HG03457 (cell line): ENCODE data around the gene TLR2.

Source experiments
- ATAC-seq: cut with Tn5 transposase; IDR thresholded peaks from one replicate; pipeline ENCODE4 v1.9.1; 2021; ENCODE audit warnings: moderate number of reproducible peaks; ENCODE audit not compliant: unreplicated experiment

TLR2 gene

GRCh38 chr4:153684182-153684970, at the start of gene TLR2:
Gene TLR2 (plus strand): TSS chr4:153684280. CDS start chr4:153702908, 18,628 bp downstream.
- peak; percentile 96 for ATAC-seq

- no peak for ATAC-seq
These were observed 49.2 kb upstream of the TLR2 start for GRCh38 chr4:153634738-153635353.

- no peak for ATAC-seq
These were observed 48.2 kb upstream of the TLR2 start for GRCh38 chr4:153635846-153636245.

GRCh38 chr4:153637201-153637600, 46.9 kb upstream of the TLR2 start:
- ATAC-seq, result no peak

- ATAC-seq, result no peak
These were observed 46.1 kb upstream of the TLR2 start for GRCh38 chr4:153638011-153638410.

- no peak for ATAC-seq
These were observed 45.1 kb upstream of the TLR2 start for GRCh38 chr4:153638999-153639398.

- no peak for ATAC-seq
These were observed 44.0 kb upstream of the TLR2 start for GRCh38 chr4:153639833-153640802.

- no peak for ATAC-seq
These were observed 42.5 kb upstream of the TLR2 start for GRCh38 chr4:153641532-153641931.

- ATAC-seq, result peak; percentile 81
These were observed 40.4 kb upstream of the TLR2 start for GRCh38 chr4:153643406-153644383.

- ATAC-seq, result no peak
These were observed 38.9 kb upstream of the TLR2 start for GRCh38 chr4:153645183-153645582.

GRCh38 chr4:153646261-153646660, 37.8 kb upstream of the TLR2 start:
- ATAC-seq, result no peak

- ATAC-seq, result no peak
These were observed 37.1 kb upstream of the TLR2 start for GRCh38 chr4:153646978-153647377.

GRCh38 chr4:153647975-153648374, 36.1 kb upstream of the TLR2 start:
- ATAC-seq, result no peak

- no peak for ATAC-seq
These were observed 34.5 kb upstream of the TLR2 start for GRCh38 chr4:153649572-153649991.

GRCh38 chr4:153651116-153651515, 33.0 kb upstream of the TLR2 start:
- ATAC-seq, result no peak

- ATAC-seq, result no peak
These were observed 32.5 kb upstream of the TLR2 start for GRCh38 chr4:153651587-153651986.

GRCh38 chr4:153652051-153652784, 31.9 kb upstream of the TLR2 start:
- no peak for ATAC-seq

- no peak for ATAC-seq
These were observed 29.0 kb upstream of the TLR2 start for GRCh38 chr4:153655002-153655541.

GRCh38 chr4:153655928-153656327, 28.2 kb upstream of the TLR2 start:
- no peak for ATAC-seq
